ENCODE data around the gene AGAP1.
"Not testable (repeated sequence)": the region's sequence is repeated elsewhere in the genome, so short reads cannot be mapped to it uniquely, and the experiment has no call there.

The AGAP1 gene

GRCh38 chr2:235936493-235936892 is 442.6 kb downstream of the AGAP1 start:
- peak; percentile 1 for DNase-seq

GRCh38 chr2:235937087-235937486 is 443.2 kb downstream of the AGAP1 start:
- no peak for DNase-seq

DNA sequence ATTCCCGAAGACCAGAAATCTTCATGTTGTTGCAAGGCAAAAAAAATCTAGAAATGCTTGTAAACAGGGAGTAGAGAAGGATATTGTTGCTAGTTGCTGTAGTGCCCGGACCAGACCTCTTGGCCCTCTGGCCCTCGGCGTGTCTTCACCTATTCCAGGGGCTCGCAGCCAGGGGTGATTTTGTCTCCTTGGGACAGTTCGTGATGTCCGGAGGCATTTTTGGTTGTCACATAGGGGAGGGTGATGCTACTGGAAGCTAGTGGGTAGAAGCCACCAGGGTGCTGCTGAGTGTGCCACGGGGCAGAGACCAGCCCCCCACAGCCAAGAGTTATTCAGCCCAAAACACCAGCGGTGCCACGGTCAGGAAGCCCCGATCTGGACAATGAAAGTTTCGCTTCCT is 443.7 kb downstream of the AGAP1 start:
- no peak for DNase-seq

GRCh38 chr2:235937936-235938335 is 444.1 kb downstream of the AGAP1 start:
- DNase-seq, result no peak

DNA sequence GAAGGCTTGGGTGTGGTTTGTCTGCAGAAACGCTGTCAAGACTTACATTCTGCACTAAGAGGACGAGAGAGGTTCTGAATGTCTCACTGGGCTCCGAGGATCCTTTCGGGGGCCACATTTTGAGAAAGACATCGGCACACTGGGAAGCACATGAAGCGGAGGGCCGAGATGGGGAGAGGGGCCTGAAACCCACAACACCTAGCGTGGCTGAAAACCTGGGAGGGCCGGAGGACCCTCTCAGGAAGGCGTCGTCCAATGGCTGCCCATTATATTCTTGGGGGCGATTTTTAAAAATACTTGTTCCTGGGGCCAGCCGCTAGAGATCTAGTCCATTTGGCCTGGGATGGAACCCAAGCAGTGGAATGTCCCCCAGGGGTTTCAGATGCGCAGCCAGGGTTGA is 444.8 kb downstream of the AGAP1 start:
- DNase-seq, result no peak

DNA sequence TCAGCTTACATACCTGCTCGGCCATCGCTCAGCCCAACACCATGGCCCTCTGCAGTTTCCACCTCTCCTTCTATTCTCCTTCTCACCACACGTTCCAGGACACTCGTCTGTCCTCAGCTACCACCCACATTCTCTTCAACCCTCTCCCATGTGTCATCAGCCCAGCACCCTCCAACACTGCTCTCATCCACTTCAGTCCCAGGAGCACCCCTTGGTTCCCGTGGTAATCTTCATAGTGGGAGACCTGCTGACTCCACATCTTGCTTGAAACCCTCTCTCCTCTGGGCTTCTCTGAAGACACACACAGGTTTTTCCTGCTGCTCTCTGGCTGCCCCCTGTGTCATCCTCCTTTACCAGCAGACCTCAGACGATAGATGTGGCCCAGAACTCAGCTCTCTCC is 445.6 kb downstream of the AGAP1 start:
- no peak for DNase-seq

GRCh38 chr2:235940330-235940729 is 446.5 kb downstream of the AGAP1 start:
- DNase-seq, result no peak

GRCh38 chr2:235944591-235944990 is 450.7 kb downstream of the AGAP1 start:
- no peak for DNase-seq

- no peak for DNase-seq
Observed at GRCh38 chr2:235945608-235946140, 451.8 kb downstream of the AGAP1 start.

- DNase-seq, result no peak
Observed at GRCh38 chr2:235946590-235946989, 452.7 kb downstream of the AGAP1 start.

GRCh38 chr2:235947055-235947454 is 453.2 kb downstream of the AGAP1 start:
- DNase-seq, result not testable (repeated sequence)

- no peak for DNase-seq
Observed at GRCh38 chr2:235949567-235950472, 456.0 kb downstream of the AGAP1 start.

- no peak for DNase-seq
Observed at GRCh38 chr2:235950473-235950809, 456.6 kb downstream of the AGAP1 start.

DNA sequence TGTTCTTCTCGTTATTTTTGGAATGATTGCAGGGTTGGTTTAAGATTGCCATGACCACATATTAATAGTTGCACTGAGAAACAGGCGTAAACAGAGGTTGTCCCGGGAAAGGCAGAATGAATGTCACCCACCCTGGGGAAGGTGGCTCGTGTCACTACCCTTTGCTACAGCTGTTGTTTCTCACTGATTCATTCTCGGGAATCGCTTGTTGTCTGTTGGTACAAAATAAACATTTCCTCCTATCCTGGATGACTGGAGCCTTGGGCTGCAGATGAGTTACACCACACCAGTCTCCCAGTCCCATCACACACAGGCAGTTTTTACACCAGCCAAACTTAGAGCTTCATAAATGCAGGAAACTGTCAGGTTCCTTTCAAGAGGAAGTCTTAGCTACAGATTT is 457.6 kb downstream of the AGAP1 start:
- DNase-seq, result no peak

- peak; percentile 61 for DNase-seq
Observed at GRCh38 chr2:235951982-235952381, 458.1 kb downstream of the AGAP1 start.

- DNase-seq, result no peak
Observed at GRCh38 chr2:235952714-235953113, 458.9 kb downstream of the AGAP1 start.

GRCh38 chr2:235954281-235954680 is 460.4 kb downstream of the AGAP1 start:
- DNase-seq, result no peak

DNA sequence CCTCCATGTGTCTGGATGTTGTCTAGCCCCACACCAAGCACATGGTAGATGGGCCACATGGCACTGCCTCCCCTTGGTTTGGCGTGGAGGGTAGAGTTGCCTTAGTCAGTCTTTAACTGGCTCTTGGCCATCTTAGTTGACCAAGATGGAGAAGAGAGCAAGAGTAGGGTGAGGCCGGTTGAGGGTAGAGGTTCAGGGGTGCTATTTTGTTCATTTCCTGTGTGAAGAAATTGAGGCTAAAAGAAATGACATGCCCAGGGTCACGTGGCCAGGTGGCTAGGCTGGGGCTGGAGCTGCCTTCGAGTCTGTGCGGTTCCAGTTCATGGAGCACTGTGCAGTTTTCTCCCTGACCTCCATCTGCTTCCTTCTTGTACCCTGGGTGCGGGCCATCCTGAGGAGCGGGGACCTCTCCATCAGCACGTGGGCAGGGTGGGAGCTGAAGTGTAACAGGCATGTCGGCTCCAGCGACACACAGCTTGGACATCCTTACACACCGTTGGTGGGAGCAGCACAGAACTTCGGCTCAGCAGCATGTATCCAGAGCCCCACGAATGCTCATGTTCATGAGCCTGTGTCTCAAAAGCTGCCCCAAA is 461.1 kb downstream of the AGAP1 start:
- DNase-seq, result no peak

DNA sequence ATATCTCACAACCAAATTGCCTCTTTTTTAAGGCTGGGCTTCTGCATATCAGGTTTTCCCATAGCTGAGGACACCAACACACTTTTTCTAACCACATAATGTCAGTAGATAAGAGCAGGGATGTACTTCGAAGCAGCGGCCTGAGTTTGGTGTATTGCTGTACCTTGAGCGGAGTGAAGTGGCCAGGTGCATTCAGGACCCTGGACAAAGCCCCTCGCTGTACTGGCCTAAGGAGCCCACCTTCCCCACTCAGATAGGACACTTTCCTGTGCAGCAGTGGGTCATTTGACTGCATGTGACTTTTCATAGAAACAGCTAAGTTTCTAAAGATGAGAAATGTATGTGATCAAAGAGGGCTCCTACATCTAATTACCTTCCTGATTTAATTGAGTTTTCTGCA is 461.8 kb downstream of the AGAP1 start:
- DNase-seq, result no peak

GRCh38 chr2:235956281-235956970 is 462.6 kb downstream of the AGAP1 start:
- no peak for DNase-seq

GRCh38 chr2:235957251-235957650 is 463.4 kb downstream of the AGAP1 start:
- DNase-seq, result no peak

GRCh38 chr2:235958221-235958930 is 464.5 kb downstream of the AGAP1 start:
- no peak for DNase-seq

- DNase-seq, result no peak
Observed at GRCh38 chr2:235958931-235959410, 465.1 kb downstream of the AGAP1 start.

All from activated CD4-positive, alpha-beta T cell treated with anti-CD3 and anti-CD28 coated beads, Interleukin-2, Interleukin-6, amounts not matched to agents 100 ng/mL and 50 ng/mL, durations not matched to agents 16 hours and 8 hours (primary cell).